Measurements from ENCODE around the gene RNF223. TPM values are rescaled to one million over a fixed set of nuclear protein-coding genes. Genes with fewer than 3 reads are reported as not detected.

RNF223 gene
- total RNA-seq, 2 donors from 2014 or later: not detected

DNA sequence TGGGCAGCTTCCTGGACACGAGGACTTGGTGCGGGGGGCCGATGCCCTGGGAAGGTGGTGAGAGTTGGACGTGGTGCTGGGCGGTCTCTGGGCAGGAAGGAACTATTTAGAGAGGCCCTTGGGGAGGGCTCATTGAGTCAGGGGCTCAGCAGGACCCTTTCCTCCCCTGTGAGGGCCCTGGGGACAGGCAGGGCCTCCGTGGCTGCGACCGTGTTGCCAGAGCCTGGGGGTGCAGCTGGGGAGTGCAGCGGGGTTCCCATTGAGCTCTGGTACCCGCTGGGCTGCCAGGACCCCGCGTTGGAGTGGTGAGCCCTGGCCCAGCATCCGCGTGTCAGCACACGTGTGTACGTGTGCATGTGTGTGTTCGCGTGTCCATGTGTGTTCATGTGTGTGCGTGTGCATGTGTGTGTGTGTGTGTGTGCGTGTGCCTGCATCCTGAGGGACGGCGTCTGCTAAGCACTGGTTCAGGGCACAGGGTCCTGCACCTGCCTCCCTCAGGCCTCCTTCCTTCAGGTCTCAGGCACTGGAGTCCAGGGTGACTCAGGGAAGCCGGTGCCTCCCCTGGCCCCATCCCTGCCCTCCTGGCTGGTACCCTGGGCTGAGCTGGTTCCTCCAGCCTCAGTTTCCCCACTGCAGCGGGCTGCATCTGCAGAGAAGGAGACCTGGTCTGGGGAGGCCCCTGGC lies 10.7 kb downstream of the RNF223 start:
- H3K27me3 ChIP-seq: peaks cover 5 to 22% of the 10 kb centered on the region in 2 donors
- TF ChIP-seq, protein P1, sequence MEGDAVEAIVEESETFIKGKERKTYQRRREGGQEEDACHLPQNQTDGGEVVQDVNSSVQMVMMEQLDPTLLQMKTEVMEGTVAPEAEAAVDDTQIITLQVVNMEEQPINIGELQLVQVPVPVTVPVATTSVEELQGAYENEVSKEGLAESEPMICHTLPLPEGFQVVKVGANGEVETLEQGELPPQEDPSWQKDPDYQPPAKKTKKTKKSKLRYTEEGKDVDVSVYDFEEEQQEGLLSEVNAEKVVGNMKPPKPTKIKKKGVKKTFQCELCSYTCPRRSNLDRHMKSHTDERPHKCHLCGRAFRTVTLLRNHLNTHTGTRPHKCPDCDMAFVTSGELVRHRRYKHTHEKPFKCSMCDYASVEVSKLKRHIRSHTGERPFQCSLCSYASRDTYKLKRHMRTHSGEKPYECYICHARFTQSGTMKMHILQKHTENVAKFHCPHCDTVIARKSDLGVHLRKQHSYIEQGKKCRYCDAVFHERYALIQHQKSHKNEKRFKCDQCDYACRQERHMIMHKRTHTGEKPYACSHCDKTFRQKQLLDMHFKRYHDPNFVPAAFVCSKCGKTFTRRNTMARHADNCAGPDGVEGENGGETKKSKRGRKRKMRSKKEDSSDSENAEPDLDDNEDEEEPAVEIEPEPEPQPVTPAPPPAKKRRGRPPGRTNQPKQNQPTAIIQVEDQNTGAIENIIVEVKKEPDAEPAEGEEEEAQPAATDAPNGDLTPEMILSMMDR (IDR thresholded peaks at IDR 0.05): no peak
- H3K27ac ChIP-seq: no peak overlapping the region
- DNase-seq (ENCODE audit: low spot score): no peak
- H3K36me3 ChIP-seq: no peaks in the 10 kb centered on the region
- no peaks in the 10 kb centered on the region for H3K9me3 ChIP-seq
- no peak overlapping the region for H3K4me3 ChIP-seq
- H3K4me1 ChIP-seq: peaks cover 0 to 38% of the 10 kb centered on the region in 2 donors

DNA sequence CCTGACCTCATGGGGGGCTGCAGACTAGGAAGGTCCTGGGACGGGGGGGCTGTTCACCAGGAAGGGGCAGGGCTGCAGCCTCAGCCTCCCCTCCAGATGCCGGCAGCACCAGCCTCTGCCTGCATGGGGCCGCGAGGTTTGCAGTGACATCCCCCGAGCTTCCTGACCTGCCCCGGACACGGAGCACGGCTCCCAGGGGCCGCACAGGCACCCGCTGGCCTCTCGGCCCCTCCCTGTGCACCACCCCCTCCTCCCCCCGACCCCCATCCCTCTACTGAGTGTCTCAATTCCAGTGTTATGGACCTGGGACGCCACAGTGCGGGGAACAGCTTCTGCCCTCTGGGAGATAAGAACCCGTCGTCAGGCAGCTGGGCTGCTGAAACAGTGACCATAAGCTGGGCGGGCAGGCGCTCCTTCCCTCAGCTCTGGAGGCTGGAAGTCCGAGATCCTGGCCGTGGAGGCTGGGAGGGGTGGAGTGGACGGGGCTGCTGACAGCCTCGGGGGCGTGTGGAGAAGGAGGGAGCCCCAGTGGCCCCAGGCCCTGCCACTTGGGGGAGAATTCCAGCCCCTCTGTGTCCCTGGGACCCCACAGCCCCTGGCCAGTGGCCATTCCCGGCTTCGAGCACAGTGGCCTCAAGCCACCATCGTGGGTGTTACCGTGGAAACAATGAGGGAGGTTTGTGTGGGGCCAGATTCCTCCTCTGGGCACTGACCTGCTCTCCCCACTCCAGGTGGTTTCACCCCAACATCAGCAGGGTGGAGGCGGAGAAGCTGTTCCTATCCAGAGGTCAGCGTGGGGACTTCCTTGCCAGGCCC lies 11.6 kb downstream of the RNF223 start:
- Histone ChIP-seq H3K27ac (no peak overlapping the region), H3K27me3 (peaks cover 2 to 22% of the 10 kb centered on the region in 2 donors), H3K4me1 (peaks cover 0 to 37% of the 10 kb centered on the region in 2 donors), H3K36me3 (no peaks in the 10 kb centered on the region), H3K4me3 (no peak overlapping the region), H3K9me3 (no peaks in the 10 kb centered on the region)
- TF ChIP-seq, protein P1 (IDR thresholded peaks at IDR 0.05): no peak
- DNase-seq (ENCODE audit: low spot score): no peak

DNA sequence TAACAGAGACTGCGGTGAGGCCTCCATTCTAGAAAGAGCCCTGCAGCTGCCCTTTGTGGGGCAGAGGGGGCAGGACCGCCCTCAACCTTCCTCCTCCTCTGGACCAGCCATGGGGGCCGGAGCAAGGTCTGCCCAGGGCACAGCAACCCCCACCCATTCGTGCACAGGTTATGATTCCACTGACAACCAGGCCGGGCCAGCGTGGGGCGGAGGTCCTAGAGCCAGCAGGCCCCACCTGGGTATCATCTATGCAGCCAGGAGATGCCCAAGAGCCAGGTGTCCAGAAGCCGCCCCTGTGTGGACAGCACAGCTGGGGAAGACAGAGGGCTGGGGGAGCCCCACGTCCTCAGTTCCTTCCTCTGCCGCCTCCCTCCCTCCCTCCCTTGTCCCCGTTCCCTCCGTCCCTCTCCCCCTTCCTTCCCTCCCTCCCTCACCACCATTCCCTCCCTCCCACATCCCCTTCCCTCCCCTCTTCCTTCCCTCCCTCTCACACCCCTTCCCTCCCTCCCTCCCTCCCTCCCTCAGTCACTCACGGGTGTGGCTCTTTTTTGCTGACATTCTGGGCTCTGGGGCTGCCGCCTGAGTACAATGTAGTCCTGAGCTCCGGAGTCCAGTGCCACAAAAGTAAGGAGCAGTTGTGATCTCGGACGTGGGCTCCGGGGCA lies 12.3 kb downstream of the RNF223 start:
- H3K27ac ChIP-seq: no peak overlapping the region
- H3K36me3 ChIP-seq: no peaks in the 10 kb centered on the region
- peaks cover 0 to 37% of the 10 kb centered on the region in 2 donors for H3K4me1 ChIP-seq
- no peak overlapping the region for H3K4me3 ChIP-seq
- TF ChIP-seq, protein P1 (IDR thresholded peaks at IDR 0.05): no peak
- peaks cover 2 to 22% of the 10 kb centered on the region in 2 donors for H3K27me3 ChIP-seq
- DNase-seq (ENCODE audit: low spot score): no peak
- no peaks in the 10 kb centered on the region for H3K9me3 ChIP-seq

DNA sequence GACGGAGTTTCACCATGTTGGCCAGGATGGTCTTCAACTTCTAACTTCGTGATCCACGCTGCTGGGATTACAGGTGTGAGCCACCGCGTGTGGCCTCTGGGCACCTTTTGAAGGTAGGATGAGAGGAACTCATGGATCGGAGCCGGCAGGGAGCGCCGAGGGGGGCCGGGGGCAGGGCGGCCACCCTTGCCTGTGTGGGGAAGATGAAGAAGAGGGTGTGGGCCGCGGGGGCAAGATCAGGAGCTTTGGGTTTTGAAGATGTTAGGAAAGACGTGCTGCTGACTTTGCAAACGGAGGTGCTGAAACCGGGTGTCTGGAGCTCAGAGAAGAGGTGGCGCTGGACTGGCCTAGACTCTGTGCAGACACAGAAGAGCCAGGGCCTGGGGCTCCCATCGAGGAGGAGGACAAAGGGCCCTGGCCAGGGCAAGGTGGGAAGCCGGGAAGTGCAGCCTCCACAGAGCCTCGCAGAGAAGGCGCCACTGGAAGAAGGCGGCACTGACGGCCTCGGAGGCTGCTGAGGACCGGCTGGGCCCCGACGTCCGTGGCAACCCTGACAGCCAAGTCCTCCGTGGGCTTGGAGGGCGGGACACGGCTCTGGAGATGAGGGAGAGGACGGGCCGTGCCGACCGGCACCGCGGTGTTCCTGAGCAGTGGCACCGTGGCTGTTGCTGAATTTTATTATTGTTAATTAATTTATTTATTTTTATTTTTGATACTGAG lies 13.7 kb downstream of the RNF223 start:
- H3K27ac ChIP-seq: no peak overlapping the region
- no peak for DNase-seq (ENCODE audit: low spot score)
- H3K36me3 ChIP-seq: no peaks in the 10 kb centered on the region
- TF ChIP-seq, protein P1 (IDR thresholded peaks at IDR 0.05): no peak
- H3K4me1 ChIP-seq: peaks cover 0 to 37% of the 10 kb centered on the region in 2 donors
- H3K27me3 ChIP-seq: peaks cover 2 to 22% of the 10 kb centered on the region in 2 donors
- no peaks in the 10 kb centered on the region for H3K9me3 ChIP-seq
- H3K4me3 ChIP-seq: no peak overlapping the region

DNA sequence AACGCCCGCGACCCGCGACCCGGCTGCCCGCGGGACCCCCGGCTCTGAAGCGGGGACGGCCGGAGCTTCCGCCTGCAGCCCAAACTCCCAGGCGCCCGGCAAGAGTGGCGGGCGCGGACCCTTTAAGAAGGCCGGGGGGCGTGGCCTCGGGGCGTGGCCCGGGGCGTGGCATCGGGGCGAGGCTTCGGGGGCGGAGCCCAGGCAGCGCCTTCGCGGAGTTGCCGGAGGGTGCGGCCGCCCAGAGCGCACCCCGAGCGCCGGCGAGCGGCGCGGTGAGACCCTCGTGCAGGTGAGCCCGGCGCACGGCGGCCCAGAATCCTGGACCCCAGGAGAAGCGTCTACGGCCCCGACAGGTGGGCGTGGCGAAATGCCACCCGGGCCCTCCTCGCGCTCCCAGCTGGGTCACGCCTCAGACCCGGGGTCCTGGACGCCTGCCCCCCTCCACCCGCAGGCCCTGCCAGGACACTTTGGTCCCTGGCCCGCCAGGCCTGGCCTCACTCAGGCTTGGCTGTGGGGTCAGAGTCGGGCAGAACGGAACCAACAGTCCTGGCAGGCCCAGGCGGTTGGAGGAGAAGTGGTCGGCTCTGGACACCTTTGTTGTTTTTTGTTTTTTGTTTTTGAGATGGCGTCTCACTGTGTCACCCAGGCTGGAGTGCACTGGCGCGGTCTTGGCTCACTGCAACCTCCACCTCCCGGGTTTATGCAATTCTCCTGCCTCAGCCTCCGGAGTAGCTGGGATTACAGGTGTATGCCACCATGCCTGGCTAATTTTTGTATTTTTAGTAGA lies 14.4 kb downstream of the RNF223 start:
- DNase-seq (ENCODE audit: low spot score): peak; percentile 81
- Histone ChIP-seq H3K9me3 (no peaks in the 10 kb centered on the region), H3K4me3 (peak overlapping the region; percentile 40 to 59), H3K4me1 (peaks cover 0 to 37% of the 10 kb centered on the region in 2 donors), H3K27me3 (peaks cover 2 to 22% of the 10 kb centered on the region in 2 donors), H3K36me3 (no peaks in the 10 kb centered on the region), H3K27ac (no peak overlapping the region)
- TF ChIP-seq, protein P1 (IDR thresholded peaks at IDR 0.05): no peak
